ENCODE measurements around the gene CHCHD3. TPM values are rescaled to one million over a fixed set of nuclear protein-coding genes. Genes with fewer than 3 reads are reported as not detected.

CHCHD3 gene
- total and polyA plus RNA-seq, 5 donors: 120 to 150 (median 140) TPM

DNA sequence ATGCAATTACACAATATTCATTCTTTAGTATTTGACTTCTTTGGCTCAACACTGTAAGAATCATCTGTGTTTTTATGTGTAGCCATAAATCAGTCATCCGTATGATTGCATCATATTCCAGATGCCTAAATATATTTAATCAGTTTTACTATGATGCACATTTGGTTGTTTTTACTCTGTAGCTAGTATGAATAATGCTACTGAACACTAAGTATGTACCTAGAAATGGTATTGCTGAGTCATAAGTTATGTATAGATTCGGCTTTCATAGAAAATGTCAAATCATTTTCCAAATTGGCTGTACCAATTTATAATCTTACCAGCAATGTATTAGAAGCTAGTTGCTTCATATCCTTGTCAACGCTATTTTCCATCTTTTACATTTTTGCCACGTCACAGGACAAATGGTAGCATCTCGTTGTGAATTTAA lies 308.3 kb downstream of the CHCHD3 start:
- no peaks in the 10 kb centered on the region for H3K27me3 ChIP-seq (ENCODE audit: control insufficient read depth, insufficient read depth)
- ATAC-seq (no peak), DNase-seq (no peak)
- 74% methylated on average over 5 of the region's 5 CpGs for WGBS
- no peaks in the 10 kb centered on the region for H3K9me3 ChIP-seq (ENCODE audit: control insufficient read depth, low read length)
- no peaks in the 10 kb centered on the region for H3K4me1 ChIP-seq (ENCODE audit: control insufficient read depth, insufficient read depth, low read length)
- intact Hi-C loops (cut with DNase I): no loop called here
- H3K4me3 ChIP-seq (ENCODE audit: low read length): no peak overlapping the region
- no peak overlapping the region for H3K27ac ChIP-seq (ENCODE audit: low read length)

- intact Hi-C loops (cut with DNase I): no loop called here
- ATAC-seq: no peak
- H3K27me3 ChIP-seq (ENCODE audit: control insufficient read depth, insufficient read depth): no peaks in the 10 kb centered on the region
- WGBS: 81% methylated on average over 6 of the region's 6 CpGs
- H3K9me3 ChIP-seq (ENCODE audit: control insufficient read depth, low read length): no peaks in the 10 kb centered on the region
- H3K4me3 ChIP-seq (ENCODE audit: low read length): no peak overlapping the region
- no peak overlapping the region for H3K27ac ChIP-seq (ENCODE audit: low read length)
- no peak for DNase-seq
- H3K4me1 ChIP-seq (ENCODE audit: control insufficient read depth, insufficient read depth, low read length): no peaks in the 10 kb centered on the region
These were observed 310.6 kb downstream of the CHCHD3 start for GRCh38 chr7:132771301-132771730.

DNA sequence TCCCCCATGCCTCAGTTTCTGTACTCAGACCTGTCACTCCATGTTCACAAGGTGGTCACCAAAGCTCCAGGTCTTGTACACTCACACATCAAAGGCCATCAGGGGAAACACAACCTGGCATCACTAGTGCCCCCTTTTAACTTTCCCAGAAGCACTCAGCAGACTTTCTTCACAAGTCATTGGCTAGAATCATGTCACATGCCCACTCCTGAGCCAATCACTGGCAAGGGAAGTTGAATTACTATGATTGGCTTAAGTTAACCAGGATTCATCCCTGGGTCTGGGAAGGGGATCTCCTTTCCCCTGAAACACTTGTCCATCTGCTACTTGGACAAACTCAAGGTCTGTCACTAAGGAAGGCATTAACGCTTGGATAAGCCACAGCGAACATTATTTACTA lies 311.8 kb downstream of the CHCHD3 start:
- ATAC-seq (no peak), DNase-seq (no peak)
- WGBS: 96% methylated on average over 2 of the region's 2 CpGs
- no peaks in the 10 kb centered on the region for H3K9me3 ChIP-seq (ENCODE audit: control insufficient read depth, low read length)
- H3K4me1 ChIP-seq (ENCODE audit: control insufficient read depth, insufficient read depth, low read length): no peaks in the 10 kb centered on the region
- no peak overlapping the region for H3K4me3 ChIP-seq (ENCODE audit: low read length)
- no peak overlapping the region for H3K27ac ChIP-seq (ENCODE audit: low read length)
- intact Hi-C loops (cut with DNase I): no loop called here
- no peaks in the 10 kb centered on the region for H3K27me3 ChIP-seq (ENCODE audit: control insufficient read depth, insufficient read depth)

DNA sequence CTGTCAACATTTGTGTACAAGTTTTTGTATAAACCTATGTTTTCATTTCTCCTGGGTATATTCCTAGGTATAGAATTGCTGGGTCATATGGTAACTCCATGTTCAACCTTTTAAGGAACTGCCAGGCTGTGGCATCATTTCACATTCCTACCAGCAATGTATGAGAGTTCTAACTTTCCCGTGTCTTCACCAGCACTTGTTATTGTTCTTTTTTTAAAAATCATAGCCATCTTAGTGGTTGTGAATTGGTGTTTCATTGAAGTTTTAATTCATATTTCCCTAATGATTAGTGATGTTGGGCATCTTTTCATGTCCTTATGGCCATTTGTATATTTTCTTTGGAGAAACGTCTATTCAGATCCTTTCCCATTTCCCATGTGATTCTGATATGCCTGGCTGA lies 312.6 kb downstream of the CHCHD3 start:
- no peak overlapping the region for H3K4me3 ChIP-seq (ENCODE audit: low read length)
- H3K4me1 ChIP-seq (ENCODE audit: control insufficient read depth, insufficient read depth, low read length): no peaks in the 10 kb centered on the region
- H3K9me3 ChIP-seq (ENCODE audit: control insufficient read depth, low read length): no peaks in the 10 kb centered on the region
- intact Hi-C loops (cut with DNase I): no loop called here
- ATAC-seq (no peak), DNase-seq (no peak)
- no peak overlapping the region for H3K27ac ChIP-seq (ENCODE audit: low read length)
- no peaks in the 10 kb centered on the region for H3K27me3 ChIP-seq (ENCODE audit: control insufficient read depth, insufficient read depth)
- WGBS: 89% methylated on average over 2 of the region's 2 CpGs

DNA sequence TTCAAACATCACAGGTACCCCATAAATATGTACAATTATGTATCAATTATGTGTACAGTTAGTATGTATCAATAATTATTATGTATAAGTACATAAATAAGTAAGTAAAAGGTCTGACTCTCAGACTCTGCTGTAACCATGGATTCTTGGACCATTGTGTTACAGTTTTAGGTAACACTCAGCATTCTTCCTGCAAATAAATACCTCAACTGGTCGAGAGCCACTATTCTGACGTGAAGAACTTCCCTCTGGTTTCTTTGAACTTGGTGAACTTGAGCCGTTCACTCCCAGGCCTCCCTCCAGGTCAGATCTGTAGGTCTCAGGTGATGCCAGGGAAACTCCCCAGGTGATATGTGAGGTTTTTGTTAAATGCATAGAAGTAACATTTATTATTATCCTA lies 313.8 kb downstream of the CHCHD3 start:
- no peak for ATAC-seq
- H3K9me3 ChIP-seq (ENCODE audit: control insufficient read depth, low read length): no peaks in the 10 kb centered on the region
- no peak overlapping the region for H3K27ac ChIP-seq (ENCODE audit: low read length)
- intact Hi-C loops (cut with DNase I): no loop called here
- WGBS: 78% methylated on average over 3 of the region's 3 CpGs
- H3K27me3 ChIP-seq (ENCODE audit: control insufficient read depth, insufficient read depth): no peaks in the 10 kb centered on the region
- no peak for DNase-seq
- H3K4me1 ChIP-seq (ENCODE audit: control insufficient read depth, insufficient read depth, low read length): no peaks in the 10 kb centered on the region
- H3K4me3 ChIP-seq (ENCODE audit: low read length): no peak overlapping the region

- H3K9me3 ChIP-seq (ENCODE audit: control insufficient read depth, low read length): no peaks in the 10 kb centered on the region
- H3K4me3 ChIP-seq (ENCODE audit: low read length): no peak overlapping the region
- H3K4me1 ChIP-seq (ENCODE audit: control insufficient read depth, insufficient read depth, low read length): no peaks in the 10 kb centered on the region
- intact Hi-C loops (cut with DNase I): no loop called here
- no peaks in the 10 kb centered on the region for H3K27me3 ChIP-seq (ENCODE audit: control insufficient read depth, insufficient read depth)
- 88% methylated on average over 5 of the region's 5 CpGs for WGBS
- ATAC-seq (no peak), DNase-seq (no peak)
- H3K27ac ChIP-seq (ENCODE audit: low read length): no peak overlapping the region
These were observed 314.5 kb downstream of the CHCHD3 start for GRCh38 chr7:132767378-132767777.

DNA sequence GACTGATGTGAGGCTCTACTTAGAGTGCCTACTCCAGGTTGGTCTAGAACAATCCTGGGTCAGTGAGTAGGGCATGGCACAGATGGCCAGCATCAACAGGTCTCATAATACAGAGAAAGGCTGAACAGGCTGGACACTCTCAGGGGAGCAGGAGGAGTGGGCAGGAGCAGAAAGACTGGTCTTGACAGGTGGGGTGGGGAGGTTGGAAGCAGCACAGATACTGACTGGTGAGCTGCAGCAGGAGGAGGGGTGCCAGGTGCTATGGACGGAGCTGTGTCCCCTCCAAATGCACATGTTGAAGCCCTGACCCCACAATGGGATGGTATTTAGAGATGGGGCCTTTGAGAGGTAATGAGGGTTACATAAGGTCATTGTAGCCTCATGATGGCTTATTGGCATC lies 315.2 kb downstream of the CHCHD3 start:
- H3K4me1 ChIP-seq (ENCODE audit: control insufficient read depth, insufficient read depth, low read length): no peaks in the 10 kb centered on the region
- ATAC-seq (no peak), DNase-seq (no peak)
- no peaks in the 10 kb centered on the region for H3K9me3 ChIP-seq (ENCODE audit: control insufficient read depth, low read length)
- no peak overlapping the region for H3K4me3 ChIP-seq (ENCODE audit: low read length)
- WGBS: 65% methylated on average over 1 of the region's 1 CpG
- H3K27me3 ChIP-seq (ENCODE audit: control insufficient read depth, insufficient read depth): no peaks in the 10 kb centered on the region
- H3K27ac ChIP-seq (ENCODE audit: low read length): no peak overlapping the region
- intact Hi-C loops (cut with DNase I): no loop called here

DNA sequence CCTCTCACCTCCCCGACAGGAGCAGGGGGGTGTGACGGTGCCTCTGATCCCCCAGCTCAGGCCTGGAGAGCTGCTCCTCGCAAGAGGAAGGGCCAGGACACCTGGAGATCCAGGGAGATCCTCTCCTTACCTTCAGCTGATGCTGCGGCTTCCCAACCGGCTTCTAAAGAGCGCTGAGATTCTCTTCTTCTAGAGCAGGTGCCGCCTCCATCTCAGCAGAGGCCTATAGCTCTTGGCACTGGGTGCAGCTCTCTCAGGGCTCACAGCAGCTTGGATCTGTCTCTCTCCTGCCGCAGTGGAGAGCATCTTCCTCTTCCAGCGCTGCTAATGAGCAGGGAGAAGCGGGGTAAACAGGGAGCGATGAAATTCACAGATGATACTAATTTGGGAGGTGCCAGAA lies 316.0 kb downstream of the CHCHD3 start:
- no peaks in the 10 kb centered on the region for H3K4me1 ChIP-seq (ENCODE audit: control insufficient read depth, insufficient read depth, low read length)
- WGBS: 81% methylated on average over 11 of the region's 11 CpGs
- DNase-seq (no peak), ATAC-seq (no peak)
- H3K9me3 ChIP-seq (ENCODE audit: control insufficient read depth, low read length): no peaks in the 10 kb centered on the region
- no peak overlapping the region for H3K27ac ChIP-seq (ENCODE audit: low read length)
- H3K27me3 ChIP-seq (ENCODE audit: control insufficient read depth, insufficient read depth): no peaks in the 10 kb centered on the region
- intact Hi-C loops (cut with DNase I): no loop called here
- H3K4me3 ChIP-seq (ENCODE audit: low read length): no peak overlapping the region

DNA sequence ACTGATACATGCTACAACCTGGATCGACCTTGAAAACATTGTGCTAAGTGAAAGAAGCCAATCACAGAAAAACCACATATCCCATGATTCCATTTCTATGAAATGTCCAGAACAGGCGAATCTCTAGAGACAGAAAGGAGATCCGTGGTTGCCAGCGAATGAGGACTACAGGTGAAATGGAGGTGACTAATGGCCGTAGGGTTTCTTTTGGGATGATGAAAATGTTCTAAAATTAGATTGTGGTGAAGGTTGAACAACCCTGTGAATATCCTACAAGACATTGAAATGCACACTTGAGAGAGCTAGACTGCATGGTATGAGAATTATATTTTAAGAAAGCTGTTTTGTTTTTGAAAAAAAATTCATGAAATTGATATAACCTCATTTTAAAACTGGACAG lies 317.1 kb downstream of the CHCHD3 start:
- ATAC-seq (no peak), DNase-seq (no peak)
- WGBS: 93% methylated on average over 5 of the region's 5 CpGs
- Histone ChIP-seq H3K9me3 (ENCODE audit: control insufficient read depth, low read length) (no peaks in the 10 kb centered on the region), H3K4me3 (ENCODE audit: low read length) (no peak overlapping the region), H3K27me3 (ENCODE audit: control insufficient read depth, insufficient read depth) (no peaks in the 10 kb centered on the region), H3K4me1 (ENCODE audit: control insufficient read depth, insufficient read depth, low read length) (no peaks in the 10 kb centered on the region), H3K27ac (ENCODE audit: low read length) (no peak overlapping the region)
- intact Hi-C loops (cut with DNase I): no loop called here

GRCh38 chr7:132760866-132761265 lies 321.0 kb downstream of the CHCHD3 start:
- no peak overlapping the region for H3K4me3 ChIP-seq (ENCODE audit: low read length)
- DNase-seq (no peak), ATAC-seq (no peak)
- 69% methylated on average over 7 of the region's 7 CpGs for WGBS
- no peaks in the 10 kb centered on the region for H3K9me3 ChIP-seq (ENCODE audit: control insufficient read depth, low read length)
- H3K27ac ChIP-seq (ENCODE audit: low read length): no peak overlapping the region
- no peaks in the 10 kb centered on the region for H3K27me3 ChIP-seq (ENCODE audit: control insufficient read depth, insufficient read depth)
- H3K4me1 ChIP-seq (ENCODE audit: control insufficient read depth, insufficient read depth, low read length): peaks cover 2% of the 10 kb centered on the region
- intact Hi-C loops (cut with DNase I): no loop called here

- WGBS: 91% methylated on average over 2 of the region's 2 CpGs
- intact Hi-C loops (cut with DNase I): no loop called here
These were observed 321.7 kb downstream of the CHCHD3 start for GRCh38 chr7:132760244-132760623.

GRCh38 chr7:132759482-132760243 lies 322.2 kb downstream of the CHCHD3 start:
- WGBS: 85% methylated on average over 15 of the region's 15 CpGs
- Histone ChIP-seq H3K9me3 (ENCODE audit: control insufficient read depth, low read length) (no peaks in the 10 kb centered on the region), H3K4me3 (ENCODE audit: low read length) (no peak overlapping the region), H3K27ac (ENCODE audit: low read length) (no peak overlapping the region), H3K4me1 (ENCODE audit: control insufficient read depth, insufficient read depth, low read length) (peaks cover 2% of the 10 kb centered on the region), H3K27me3 (ENCODE audit: control insufficient read depth, insufficient read depth) (no peaks in the 10 kb centered on the region)
- intact Hi-C loops (cut with DNase I): no loop called here
- no peak for DNase-seq
- no peak for ATAC-seq

More at GRCh38 chr7:132760244-132760623, 321.7 kb downstream of the CHCHD3 start:
- ATAC-seq (no peak), DNase-seq (no peak)
- H3K4me1 ChIP-seq (ENCODE audit: control insufficient read depth, insufficient read depth, low read length): peaks cover 2% of the 10 kb centered on the region
- H3K9me3 ChIP-seq (ENCODE audit: control insufficient read depth, low read length): no peaks in the 10 kb centered on the region
- H3K4me3 ChIP-seq (ENCODE audit: low read length): no peak overlapping the region
- no peaks in the 10 kb centered on the region for H3K27me3 ChIP-seq (ENCODE audit: control insufficient read depth, insufficient read depth)
- no peak overlapping the region for H3K27ac ChIP-seq (ENCODE audit: low read length)

Measured in right cardiac atrium (tissue), 5 donors.